Suprapubic skin (tissue), 4 donors: ENCODE results near the gene SCFD2.

Experiments used
- CTCF ChIP-seq, 2 donors: fragments of 200-600 bp in 1 of 2; fragments of 450-650 bp in 1 of 2; sonication (generic) in 1 of 2; IDR thresholded peaks; one replicate each; pipeline ENCODE4 v1.5.1; 2016 to 2019; ENCODE audit warnings: antibody characterized with exemption in 2 of 2, mild to moderate bottlenecking in 1 of 2, moderate library complexity in 1 of 2
- EP300 ChIP-seq: sonication (generic); formaldehyde crosslinking; IDR thresholded peaks from one replicate; pipeline ENCODE4 v1.6.1; 2017; ENCODE audit warnings: antibody characterized with exemption
- POLR2A ChIP-seq, 2 donors: fragments of 450-650 bp; IDR thresholded peaks; one replicate each; pipeline ENCODE4 v1.6.1; 2017; ENCODE audit warnings: antibody characterized with exemption in 2 of 2, mild to moderate bottlenecking in 2 of 2, moderate library complexity in 2 of 2
- POLR2AphosphoS5 ChIP-seq, 3 donors: sonication (generic); formaldehyde crosslinking; IDR thresholded peaks; one replicate each; pipeline ENCODE4 v1.6.1; 2017; ENCODE audit warnings: antibody characterized with exemption in 3 of 3

- no peak for TF ChIP-seq CTCF (IDR thresholded peaks at IDR 0.05)
- no peak for TF ChIP-seq POLR2AphosphoS5 (IDR thresholded peaks at IDR 0.05)
- TF ChIP-seq EP300, result no peak
- no peak for TF ChIP-seq POLR2A (IDR thresholded peaks at IDR 0.05)
Observed at GRCh38 chr4:52915191-52915590, 450.7 kb downstream of the SCFD2 start.
